Activated CD4-positive, CD25-positive, alpha-beta regulatory T cell treated with anti-CD3 and anti-CD28 coated beads, Interleukin-2, amount 50 U/mL, for 24 hours (primary cell): Measurements from ENCODE around the gene PCDHB11.
"Not testable (repeated sequence)": the region's sequence is repeated elsewhere in the genome, so short reads cannot be mapped to it uniquely, and the experiment has no call there.

Source experiments
- ATAC-seq, 2 donors: fragments of 150-1000 bp; cut with Tn5 transposase; one replicate each; pipeline ENCODE4 v1.10.0; 2021; ENCODE audit warnings: mild to moderate bottlenecking in 1 of 2, moderate library complexity in 1 of 2

PCDHB11 gene

DNA sequence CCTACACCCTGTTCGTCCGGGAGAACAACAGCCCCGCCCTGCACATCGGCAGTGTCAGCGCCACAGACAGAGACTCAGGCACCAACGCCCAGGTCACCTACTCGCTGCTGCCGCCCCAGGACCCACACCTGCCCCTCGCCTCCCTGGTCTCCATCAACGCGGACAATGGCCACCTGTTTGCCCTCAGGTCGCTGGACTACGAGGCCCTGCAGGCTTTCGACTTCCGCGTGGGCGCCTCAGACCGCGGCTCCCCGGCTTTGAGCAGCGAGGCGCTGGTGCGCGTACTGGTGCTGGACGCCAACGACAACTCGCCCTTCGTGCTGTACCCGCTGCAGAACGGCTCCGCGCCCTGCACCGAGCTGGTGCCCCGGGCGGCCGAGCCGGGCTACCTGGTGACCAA, 10.7 kb upstream of the PCDHB11 start:
- not testable (repeated sequence) for ATAC-seq

DNA sequence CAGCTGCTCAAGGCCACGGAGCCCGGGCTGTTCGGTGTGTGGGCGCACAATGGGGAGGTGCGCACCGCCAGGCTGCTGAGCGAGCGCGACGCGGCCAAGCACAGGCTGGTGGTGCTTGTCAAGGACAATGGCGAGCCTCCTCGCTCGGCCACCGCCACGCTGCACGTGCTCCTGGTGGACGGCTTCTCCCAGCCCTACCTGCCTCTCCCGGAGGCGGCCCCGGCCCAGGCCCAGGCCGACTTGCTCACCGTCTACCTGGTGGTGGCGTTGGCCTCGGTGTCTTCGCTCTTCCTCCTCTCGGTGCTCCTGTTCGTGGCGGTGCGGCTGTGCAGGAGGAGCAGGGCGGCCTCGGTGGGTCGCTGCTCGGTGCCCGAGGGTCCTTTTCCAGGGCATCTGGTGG, 10.3 kb upstream of the PCDHB11 start:
- not testable (repeated sequence) for ATAC-seq

DNA sequence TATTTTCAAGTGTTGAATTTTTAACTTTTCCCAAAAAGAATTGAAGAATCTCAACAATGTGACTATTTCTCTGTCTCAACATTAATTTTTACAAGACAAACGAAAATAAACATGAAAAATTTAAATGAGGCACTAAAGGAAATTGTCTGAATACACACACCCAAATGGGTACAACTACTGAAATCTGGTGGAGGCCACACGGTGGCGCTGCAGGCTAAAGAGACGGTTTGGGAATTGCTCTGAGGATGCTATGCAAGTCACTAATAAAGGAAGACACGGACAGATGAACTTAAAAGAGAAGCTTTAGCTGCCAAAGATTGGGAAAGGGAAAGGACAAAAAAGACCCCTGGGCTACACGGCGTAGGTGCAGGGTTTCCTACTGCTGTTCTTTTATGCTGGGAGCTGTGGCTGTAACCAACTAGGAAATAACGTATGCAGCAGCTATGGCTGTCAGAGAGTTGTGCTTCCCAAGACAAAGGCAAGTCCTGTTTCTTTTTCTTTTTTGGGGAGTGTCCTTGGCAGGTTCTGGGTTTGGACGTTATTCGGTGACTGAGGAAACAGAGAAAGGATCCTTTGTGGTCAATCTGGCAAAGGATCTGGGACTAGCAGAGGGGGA, 7.2 kb upstream of the PCDHB11 start, which contains the start of gene PCDHB10:
Gene PCDHB10, plus strand, starts transcription at position 244 of the 616 bp plus-strand sequence. Its CDS starts 200 bp downstream, at position 444.
- no peak for ATAC-seq

DNA sequence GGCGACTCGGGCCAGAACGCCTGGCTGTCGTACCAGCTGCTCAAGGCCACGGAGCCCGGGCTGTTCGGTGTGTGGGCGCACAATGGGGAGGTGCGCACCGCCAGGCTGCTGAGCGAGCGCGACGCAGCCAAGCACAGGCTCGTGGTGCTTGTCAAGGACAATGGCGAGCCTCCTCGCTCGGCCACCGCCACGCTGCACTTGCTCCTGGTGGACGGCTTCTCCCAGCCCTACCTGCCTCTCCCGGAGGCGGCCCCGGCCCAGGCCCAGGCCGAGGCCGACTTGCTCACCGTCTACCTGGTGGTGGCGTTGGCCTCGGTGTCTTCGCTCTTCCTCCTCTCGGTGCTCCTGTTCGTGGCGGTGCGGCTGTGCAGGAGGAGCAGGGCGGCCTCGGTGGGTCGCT, 5.1 kb upstream of the PCDHB11 start:
- not testable (repeated sequence) for ATAC-seq

DNA sequence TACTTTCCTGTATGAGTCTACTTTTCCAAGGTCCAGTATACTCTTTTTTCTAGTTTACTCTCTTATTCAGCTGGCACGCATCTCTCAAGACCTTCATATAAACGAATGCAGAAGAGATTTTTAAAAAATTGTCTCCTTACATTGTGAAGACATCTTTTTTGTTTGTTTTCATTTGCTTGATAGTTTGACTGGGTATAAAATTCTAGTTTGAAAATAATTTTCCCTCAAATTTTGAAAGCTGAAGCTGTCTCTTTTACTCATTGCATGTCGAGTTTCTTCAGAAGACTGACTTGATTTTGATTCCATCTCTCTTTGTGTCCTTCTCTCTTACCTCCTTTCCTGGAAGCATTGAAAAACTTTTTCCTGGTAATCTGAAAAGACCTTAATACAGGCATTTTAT, 3.1 kb upstream of the PCDHB11 start:
- no peak for ATAC-seq

DNA sequence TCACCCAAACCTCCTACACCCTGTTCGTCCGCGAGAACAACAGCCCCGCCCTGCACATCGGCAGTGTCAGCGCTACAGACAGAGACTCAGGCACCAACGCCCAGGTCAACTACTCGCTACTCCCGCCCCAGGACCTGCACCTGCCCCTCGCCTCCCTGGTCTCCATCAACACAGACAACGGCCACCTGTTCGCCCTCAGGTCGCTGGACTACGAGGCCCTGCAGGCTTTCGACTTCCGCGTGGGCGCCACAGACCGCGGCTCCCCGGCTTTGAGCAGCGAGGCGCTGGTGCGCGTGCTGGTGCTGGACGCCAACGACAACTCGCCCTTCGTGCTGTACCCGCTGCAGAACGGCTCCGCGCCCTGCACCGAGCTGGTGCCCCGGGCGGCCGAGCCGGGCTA, 1.7 kb downstream of the PCDHB11 start:
- ATAC-seq, result not testable (repeated sequence)

DNA sequence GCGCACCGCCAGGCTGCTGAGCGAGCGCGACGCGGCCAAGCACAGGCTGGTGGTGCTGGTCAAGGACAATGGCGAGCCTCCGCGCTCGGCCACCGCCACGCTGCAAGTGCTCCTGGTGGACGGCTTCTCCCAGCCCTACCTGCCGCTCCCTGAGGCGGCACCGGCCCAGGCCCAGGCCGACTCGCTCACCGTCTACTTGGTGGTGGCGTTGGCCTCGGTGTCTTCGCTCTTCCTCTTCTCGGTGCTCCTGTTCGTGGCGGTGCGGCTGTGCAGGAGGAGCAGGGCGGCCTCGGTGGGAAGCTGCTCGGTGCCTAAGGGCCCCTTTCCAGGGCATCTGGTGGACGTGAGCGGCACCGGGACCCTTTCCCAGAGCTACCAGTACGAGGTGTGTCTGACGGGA, 2.2 kb downstream of the PCDHB11 start:
- not testable (repeated sequence) for ATAC-seq

DNA sequence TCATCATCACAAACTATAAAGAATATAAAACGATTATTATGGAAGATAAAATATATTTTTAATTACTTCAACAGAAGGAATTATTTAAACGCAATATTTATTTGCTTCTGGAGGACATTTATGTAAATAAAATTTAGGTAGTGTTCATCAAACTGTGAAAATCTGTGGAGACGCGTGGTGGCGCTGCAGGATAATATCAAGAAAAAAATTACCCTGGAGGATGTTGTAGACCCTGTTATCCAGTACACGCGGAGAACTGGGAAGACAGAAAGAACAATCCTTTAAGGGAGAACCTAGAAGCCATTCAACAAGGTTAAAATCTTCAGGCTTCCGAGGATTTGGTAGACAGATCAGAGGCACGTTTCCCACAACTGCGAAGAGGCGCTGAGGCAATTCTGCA, 9.1 kb downstream of the PCDHB11 start, which contains the start of gene PCDHB12:
Gene PCDHB12, plus strand, starts transcription at position 242 of the 400 bp plus-strand sequence. CDS start 189 bp downstream, outside the sequence.
- no peak for ATAC-seq

DNA sequence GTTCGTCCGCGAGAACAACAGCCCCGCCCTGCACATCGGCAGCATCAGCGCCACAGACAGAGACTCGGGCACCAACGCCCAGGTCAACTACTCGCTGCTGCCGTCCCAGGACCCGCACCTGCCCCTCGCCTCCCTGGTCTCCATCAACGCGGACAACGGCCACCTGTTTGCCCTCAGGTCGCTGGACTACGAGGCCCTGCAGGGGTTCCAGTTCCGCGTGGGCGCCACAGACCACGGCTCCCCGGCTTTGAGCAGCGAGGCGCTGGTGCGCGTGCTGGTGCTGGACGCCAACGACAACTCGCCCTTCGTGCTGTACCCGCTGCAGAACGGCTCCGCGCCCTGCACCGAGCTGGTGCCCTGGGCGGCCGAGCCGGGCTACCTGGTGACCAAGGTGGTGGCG, 10.9 kb downstream of the PCDHB11 start:
- ATAC-seq, result not testable (repeated sequence)

DNA sequence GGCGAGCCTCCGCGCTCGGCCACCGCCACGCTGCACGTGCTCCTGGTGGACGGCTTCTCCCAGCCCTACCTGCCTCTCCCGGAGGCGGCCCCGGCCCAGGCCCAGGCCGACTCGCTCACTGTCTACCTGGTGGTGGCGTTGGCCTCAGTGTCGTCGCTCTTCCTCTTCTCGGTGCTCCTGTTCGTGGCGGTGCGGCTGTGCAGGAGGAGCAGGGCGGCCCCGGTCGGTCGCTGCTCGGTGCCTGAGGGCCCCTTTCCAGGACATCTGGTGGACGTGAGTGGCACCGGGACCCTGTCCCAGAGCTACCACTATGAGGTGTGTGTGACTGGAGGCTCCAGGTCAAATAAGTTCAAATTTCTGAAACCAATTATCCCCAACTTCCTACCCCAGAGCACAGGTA, 11.4 kb downstream of the PCDHB11 start:
- ATAC-seq, result not testable (repeated sequence)

DNA sequence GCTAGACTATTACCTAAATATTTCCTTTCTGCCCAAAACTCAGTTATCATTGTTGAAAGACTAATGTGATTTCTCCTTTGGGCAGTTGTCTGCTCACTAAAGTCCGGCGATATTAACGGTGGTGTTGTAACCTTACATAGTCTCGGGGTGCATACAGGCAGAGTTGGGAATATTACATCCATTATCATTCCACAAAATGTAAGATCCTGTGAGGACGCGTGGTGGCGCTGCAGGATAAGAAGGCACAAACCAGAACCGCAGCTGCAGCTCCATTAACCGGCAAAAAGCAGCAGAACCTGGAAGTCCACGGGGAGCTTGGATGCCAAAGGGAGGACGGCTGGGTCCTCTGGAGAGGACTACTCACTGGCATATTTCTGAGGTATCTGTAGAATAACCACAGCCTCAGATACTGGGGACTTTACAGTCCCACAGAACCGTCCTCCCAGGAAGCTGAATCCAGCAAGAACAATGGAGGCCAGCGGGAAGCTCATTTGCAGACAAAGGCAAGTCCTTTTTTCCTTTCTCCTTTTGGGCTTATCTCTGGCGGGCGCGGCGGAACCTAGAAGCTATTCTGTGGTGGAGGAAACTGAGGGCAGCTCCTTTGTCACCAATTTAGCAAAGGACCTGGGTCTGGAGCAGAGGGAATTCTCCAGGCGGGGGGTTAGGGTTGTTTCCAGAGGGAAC, 14.4 kb downstream of the PCDHB11 start, which contains the start of gene PCDHB13:
Gene PCDHB13, plus strand, starts transcription at position 264 of the 684 bp plus-strand sequence. Its CDS starts 205 bp downstream, at position 469.
- ATAC-seq, result not testable (repeated sequence)

DNA sequence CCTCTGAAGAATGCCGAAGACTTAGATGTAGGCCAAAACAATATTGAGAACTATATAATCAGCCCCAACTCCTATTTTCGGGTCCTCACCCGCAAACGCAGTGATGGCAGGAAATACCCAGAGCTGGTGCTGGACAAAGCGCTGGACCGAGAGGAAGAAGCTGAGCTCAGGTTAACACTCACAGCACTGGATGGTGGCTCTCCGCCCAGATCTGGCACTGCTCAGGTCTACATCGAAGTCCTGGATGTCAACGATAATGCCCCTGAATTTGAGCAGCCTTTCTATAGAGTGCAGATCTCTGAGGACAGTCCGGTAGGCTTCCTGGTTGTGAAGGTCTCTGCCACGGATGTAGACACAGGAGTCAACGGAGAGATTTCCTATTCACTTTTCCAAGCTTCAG, 15.2 kb downstream of the PCDHB11 start:
- ATAC-seq, result not testable (repeated sequence)

DNA sequence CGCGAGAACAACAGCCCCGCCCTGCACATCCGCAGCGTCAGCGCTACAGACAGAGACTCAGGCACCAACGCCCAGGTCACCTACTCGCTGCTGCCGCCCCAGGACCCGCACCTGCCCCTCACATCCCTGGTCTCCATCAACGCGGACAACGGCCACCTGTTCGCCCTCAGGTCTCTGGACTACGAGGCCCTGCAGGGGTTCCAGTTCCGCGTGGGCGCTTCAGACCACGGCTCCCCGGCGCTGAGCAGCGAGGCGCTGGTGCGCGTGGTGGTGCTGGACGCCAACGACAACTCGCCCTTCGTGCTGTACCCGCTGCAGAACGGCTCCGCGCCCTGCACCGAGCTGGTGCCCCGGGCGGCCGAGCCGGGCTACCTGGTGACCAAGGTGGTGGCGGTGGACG, 16.1 kb downstream of the PCDHB11 start:
- ATAC-seq, result not testable (repeated sequence)

DNA sequence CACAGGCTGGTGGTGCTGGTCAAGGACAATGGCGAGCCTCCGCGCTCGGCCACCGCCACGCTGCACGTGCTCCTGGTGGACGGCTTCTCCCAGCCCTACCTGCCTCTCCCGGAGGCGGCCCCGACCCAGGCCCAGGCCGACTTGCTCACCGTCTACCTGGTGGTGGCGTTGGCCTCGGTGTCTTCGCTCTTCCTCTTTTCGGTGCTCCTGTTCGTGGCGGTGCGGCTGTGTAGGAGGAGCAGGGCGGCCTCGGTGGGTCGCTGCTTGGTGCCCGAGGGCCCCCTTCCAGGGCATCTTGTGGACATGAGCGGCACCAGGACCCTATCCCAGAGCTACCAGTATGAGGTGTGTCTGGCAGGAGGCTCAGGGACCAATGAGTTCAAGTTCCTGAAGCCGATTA, 16.6 kb downstream of the PCDHB11 start:
- not testable (repeated sequence) for ATAC-seq

DNA sequence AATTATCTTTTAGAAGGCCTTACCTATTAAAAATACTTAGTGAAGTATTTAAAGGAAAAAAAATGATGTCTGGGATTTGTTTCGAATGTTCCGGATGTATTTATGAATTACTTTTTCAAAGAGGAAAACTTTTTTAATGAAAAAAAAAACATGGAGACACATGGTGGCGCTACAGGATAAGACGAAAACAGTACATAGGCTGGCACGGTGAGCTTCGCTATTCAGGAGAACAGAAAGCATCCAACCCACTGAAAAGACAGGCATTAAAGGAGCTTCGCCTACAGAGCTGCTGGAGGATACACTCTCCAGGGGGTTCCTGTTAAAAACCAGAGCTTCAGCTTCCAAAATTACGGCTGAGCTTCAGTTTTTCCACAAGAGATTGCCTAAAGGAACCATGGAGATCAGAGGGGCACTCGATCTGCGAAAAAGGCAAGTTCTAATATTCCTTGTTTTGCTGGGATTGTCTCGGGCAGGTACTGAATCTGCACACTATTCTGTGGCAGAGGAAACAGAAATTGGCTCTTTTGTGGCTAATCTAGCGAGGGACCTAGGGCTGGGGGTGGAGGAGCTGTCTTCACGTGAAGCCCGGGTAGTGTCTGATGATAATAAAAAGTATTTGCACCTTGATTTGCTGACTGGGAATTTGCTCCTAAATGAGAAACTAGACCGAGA, 23.8 kb downstream of the PCDHB11 start, which contains the start of gene PCDHB14:
Gene PCDHB14, plus strand, starts transcription at position 232 of the 672 bp plus-strand sequence. Its CDS starts 163 bp downstream, at position 395.
- ATAC-seq, result no peak

DNA sequence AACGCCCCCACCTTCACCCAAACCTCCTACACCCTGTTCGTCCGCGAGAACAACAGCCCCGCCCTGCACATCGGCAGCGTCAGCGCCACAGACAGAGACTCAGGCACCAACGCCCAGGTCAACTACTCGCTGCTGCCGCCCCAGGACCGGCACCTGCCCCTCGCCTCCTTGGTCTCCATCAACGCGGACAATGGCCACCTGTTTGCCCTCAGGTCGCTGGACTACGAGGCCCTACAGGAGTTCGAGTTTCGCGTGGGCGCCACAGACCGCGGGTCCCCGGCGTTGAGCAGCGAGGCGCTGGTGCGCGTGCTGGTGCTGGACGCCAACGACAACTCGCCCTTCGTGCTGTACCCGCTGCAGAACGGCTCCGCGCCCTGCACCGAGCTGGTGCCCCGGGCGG, 25.4 kb downstream of the PCDHB11 start:
- ATAC-seq, result not testable (repeated sequence)

DNA sequence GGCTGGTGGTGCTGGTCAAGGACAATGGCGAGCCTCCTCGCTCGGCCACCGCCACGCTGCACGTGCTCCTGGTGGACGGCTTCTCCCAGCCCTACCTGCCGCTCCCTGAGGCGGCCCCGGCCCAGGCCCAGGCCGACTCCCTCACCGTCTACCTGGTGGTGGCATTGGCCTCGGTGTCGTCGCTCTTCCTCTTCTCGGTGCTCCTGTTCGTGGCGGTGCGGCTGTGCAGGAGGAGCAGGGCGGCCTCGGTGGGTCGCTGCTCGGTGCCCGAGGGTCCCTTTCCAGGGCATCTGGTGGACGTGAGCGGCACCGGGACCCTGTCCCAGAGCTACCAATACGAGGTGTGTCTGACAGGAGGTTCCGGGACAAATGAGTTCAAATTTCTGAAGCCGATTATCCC, 26.0 kb downstream of the PCDHB11 start:
- not testable (repeated sequence) for ATAC-seq

DNA sequence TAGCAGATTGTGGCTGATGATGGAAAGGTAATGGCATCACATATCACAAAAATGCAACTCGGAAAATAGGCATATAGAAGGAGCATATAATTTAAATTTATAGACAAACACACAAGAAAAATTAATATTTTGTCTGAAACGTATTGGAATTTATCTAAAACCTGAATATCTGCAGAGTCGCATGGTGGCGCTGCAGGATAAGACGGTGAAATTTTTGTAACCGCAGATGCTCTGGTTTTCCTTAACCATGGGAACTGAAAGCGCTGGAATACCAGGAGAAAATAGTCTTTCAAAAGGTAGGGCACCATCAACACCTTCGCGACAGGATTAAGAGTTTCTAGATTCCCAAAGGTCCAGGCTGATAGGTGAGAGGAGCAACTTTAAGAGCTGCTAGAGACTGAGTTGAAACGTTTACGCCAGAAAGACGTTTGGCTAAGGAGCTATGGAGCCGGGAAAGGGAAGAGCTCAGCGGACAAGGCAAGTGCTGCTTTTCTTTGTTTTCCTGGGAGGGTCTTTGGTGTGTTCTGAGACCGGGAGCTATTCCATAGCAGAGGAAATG, 34.8 kb downstream of the PCDHB11 start:
- no peak for ATAC-seq

DNA sequence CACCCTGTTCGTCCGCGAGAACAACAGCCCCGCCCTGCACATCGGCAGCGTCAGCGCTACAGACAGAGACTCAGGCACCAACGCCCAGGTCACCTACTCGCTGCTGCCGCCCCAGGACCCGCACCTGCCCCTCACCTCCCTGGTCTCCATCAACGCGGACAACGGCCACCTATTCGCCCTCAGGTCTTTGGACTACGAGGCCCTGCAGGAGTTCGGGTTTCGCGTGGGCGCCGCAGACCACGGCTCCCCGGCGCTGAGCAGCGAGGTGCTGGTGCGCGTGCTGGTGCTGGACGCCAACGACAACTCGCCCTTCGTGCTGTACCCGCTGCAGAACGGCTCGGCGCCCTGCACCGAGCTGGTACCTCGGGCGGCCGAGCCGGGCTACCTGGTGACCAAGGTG, 36.5 kb downstream of the PCDHB11 start:
- not testable (repeated sequence) for ATAC-seq

DNA sequence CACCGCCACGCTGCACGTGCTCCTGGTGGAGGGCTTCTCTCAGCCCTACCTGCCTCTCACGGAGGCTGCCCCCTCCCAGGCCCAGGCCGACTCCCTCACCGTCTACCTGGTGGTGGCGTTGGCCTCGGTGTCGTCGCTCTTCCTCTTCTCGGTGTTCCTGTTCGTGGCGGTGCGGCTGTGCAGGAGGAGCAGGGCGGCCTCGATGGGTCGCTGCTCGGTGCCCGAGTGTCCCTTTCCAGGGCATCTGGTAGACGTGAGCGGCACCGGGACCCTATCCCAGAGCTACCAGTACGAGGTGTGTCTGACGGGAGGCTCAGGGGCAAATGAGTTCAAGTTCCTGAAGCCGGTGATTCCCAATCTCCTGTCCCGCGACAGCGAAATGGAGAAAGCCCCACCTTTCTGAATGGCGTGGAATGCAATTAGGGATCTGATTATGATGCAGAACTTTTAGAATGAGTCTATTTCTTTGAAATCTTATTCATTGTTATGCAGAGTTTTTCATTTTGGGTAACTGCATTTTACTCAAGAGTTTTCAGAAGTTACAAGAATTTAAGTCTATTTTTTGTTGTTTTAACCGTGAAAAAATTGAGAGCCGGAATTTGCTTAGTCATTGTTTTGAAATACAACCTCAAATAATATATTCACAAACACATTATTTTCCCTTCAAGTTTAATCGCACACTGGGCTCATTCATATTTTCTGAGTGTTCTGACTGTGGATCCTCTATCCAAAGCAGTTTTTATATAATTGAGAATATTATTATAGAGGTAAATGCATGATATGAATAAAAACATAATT, 37.3 kb downstream of the PCDHB11 start:
- ATAC-seq, result no peak

DNA sequence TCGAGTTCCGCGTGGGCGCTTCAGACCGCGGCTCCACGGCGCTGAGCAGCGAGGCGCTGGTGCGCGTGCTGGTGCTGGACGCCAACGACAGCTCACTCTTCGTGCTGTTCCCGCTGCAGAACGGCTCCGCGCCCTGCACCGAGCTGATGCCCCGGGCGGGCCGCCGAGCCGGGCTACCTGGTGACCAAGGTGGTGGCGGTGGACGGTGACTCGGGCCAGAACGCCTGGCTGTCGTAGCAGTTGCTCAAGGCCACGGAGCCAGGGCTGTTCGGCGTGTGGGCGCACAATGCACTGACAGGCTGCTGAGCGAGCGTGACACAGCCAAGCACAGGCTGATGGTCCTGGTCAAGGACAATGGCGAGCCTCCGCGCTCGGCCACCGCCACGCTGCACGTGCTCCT, 42.1 kb downstream of the PCDHB11 start:
- no peak for ATAC-seq

DNA sequence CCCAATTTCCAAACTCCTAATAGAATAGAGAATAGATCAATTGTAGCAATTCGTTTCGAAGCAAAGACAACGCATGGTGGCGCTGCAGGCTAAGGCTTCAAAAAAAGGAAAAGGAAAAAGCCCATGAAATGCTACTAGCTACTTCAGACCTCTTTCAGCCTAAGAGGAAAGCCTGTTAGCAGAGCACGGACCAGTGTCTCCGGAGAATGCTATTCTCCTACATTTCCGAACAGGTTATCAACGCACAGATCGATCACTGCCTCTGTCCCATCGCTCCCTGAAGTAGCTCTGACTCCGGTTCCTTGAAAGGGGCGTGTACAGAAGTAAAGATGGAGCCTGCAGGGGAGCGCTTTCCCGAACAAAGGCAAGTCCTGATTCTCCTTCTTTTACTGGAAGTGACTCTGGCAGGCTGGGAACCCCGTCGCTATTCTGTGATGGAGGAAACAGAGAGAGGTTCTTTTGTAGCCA, 45.9 kb downstream of the PCDHB11 start, which contains the start of gene PCDHB15:
Gene PCDHB15, plus strand, starts transcription at position 146 of the 468 bp plus-strand sequence. Its CDS starts 184 bp downstream, at position 330.
- no peak for ATAC-seq
